T-cell (primary cell): ENCODE measurements around the gene UVRAG. TPM values are rescaled to one million over a fixed set of nuclear protein-coding genes. Genes with fewer than 3 reads are reported as not detected.
"Not testable (repeated sequence)": the region's sequence is repeated elsewhere in the genome, so short reads cannot be mapped to it uniquely, and the experiment has no call there.

Experiments
- ATAC-seq, 4 experiments: fragments of 200-7000 bp in 3 of 4; fragments of 150-1000 bp in 1 of 4; cut with Tn5 transposase; replicated peaks in 1 of 4; 1 replicate in 3 of 4; 2 replicates in 1 of 4; pipeline ENCODE4 v1.10.0; 2021; ENCODE audit warnings: moderate library complexity in 3 of 4, mild to moderate bottlenecking in 2 of 4, moderate number of reproducible peaks in 1 of 4
- CTCF ChIA-PET, 2 donors: fragments of 300-600 bp; sonication (Branson Sonifier 250); formaldehyde crosslinking; loops; one replicate each; lab custom pipeline; 2022; ENCODE audit warnings: antibody characterized with exemption in 2 of 2; lab: Charles Lee
- POLR2A ChIA-PET, 2 donors: fragments of 300-600 bp; sonication (Branson Sonifier 250); formaldehyde crosslinking; loops; one replicate each; lab custom pipeline; 2022; ENCODE audit warnings: antibody characterized with exemption in 2 of 2; lab: Charles Lee
- DNase-seq, 35 experiments: peaks; one replicate each; pipeline versions ENCODE4 v3.0.0 to v3.0.0-alpha.2; 2013 to 2023
- H3K27ac ChIP-seq: one replicate; pipeline ENCODE4 v1.5.1; 2013; ENCODE audit warnings: low read length
- H3K27me3 ChIP-seq, 2 experiments: replicated peaks in 1 of 2; 1 replicate in 1 of 2; 2 replicates in 1 of 2; pipeline versions ENCODE4 v1.6.1 to v1.7.0; 2013; ENCODE audit warnings: low read length in 1 of 2, mixed read lengths in 1 of 2; ENCODE audit not compliant: control insufficient read depth in 2 of 2, insufficient read depth in 2 of 2; ENCODE audit errors: extremely low read depth in 1 of 2
- H3K36me3 ChIP-seq, 2 donors: 1 replicate in 1 of 2; 2 replicates in 1 of 2; pipeline versions ENCODE4 v1.6.1 to v1.7.0; 2013; ENCODE audit warnings: low read length in 1 of 2; ENCODE audit not compliant: control insufficient read depth in 2 of 2, insufficient read depth in 1 of 2; ENCODE audit errors: extremely low read depth in 1 of 2
- H3K4me1 ChIP-seq, 2 experiments: 1 replicate in 1 of 2; 2 replicates in 1 of 2; pipeline versions ENCODE4 v1.6.1 to v1.7.0; 2013; ENCODE audit warnings: low read length in 2 of 2, mixed read lengths in 1 of 2; ENCODE audit not compliant: insufficient read depth in 2 of 2, control insufficient read depth in 1 of 2; ENCODE audit errors: extremely low read depth in 1 of 2
- H3K4me3 ChIP-seq, 2 donors: 1 replicate in 1 of 2; 2 replicates in 1 of 2; pipeline versions ENCODE4 v1.5.1 to v1.7.0; 2013; ENCODE audit warnings: mild to moderate bottlenecking in 2 of 2, low read length in 1 of 2, moderate library complexity in 1 of 2; ENCODE audit not compliant: control insufficient read depth in 1 of 2; ENCODE audit errors: extremely low read depth in 1 of 2
- H3K9me3 ChIP-seq: 2 replicates; pipeline ENCODE4 v1.7.0; 2013
- H3K27ac Mint-ChIP-seq, 2 donors: one replicate each; pipeline ENCODE4 v1.8.0; 2020 to 2021; ENCODE audit warnings: mild to moderate bottlenecking in 2 of 2, mixed read lengths in 2 of 2
- H3K27me3 Mint-ChIP-seq, 2 donors: one replicate each; pipeline ENCODE4 v1.8.0; 2021 to 2022; ENCODE audit warnings: mixed read lengths in 2 of 2
- H3K36me3 Mint-ChIP-seq: one replicate; pipeline ENCODE4 v1.8.0; 2021; ENCODE audit warnings: mixed read lengths
- H3K4me1 Mint-ChIP-seq, 3 donors: one replicate each; pipeline ENCODE4 v1.8.0; 2020 to 2022; ENCODE audit warnings: mixed read lengths in 3 of 3, mild to moderate bottlenecking in 1 of 3
- H3K4me3 Mint-ChIP-seq, 3 donors: one replicate each; pipeline ENCODE4 v1.8.0; 2020 to 2022; ENCODE audit warnings: mild to moderate bottlenecking in 3 of 3, mixed read lengths in 3 of 3, moderate library complexity in 3 of 3
- H3K9me3 Mint-ChIP-seq, 3 donors: one replicate each; pipeline ENCODE4 v1.8.0; 2020 to 2022; ENCODE audit warnings: mixed read lengths in 3 of 3
- WGBS: methylation state at CpG from one replicate; pipeline ENCODE4 v1.1.5; 2013; ENCODE audit warnings: missing lambda C conversion rate; ENCODE audit not compliant: insufficient coverage; 5-methylcytosine and 5-hydroxymethylcytosine counted together
- total RNA-seq, 35 experiments: library from RNA in 6 of 35; stranded (reverse) in 6 of 35; fragments of 120-200 nt in 1 of 35; gene quantifications; one replicate each; pipeline versions ENCODE4 v1.2.1 to v1.2.4 and lab custom pipeline; 2013 to 2026

The UVRAG gene
- total RNA-seq, 5 donors from 2014 or later (not counting 1 experiment from before 2014, with no cell fraction given), result 22.4 to 32.8 (median 27.6) TPM

DNA sequence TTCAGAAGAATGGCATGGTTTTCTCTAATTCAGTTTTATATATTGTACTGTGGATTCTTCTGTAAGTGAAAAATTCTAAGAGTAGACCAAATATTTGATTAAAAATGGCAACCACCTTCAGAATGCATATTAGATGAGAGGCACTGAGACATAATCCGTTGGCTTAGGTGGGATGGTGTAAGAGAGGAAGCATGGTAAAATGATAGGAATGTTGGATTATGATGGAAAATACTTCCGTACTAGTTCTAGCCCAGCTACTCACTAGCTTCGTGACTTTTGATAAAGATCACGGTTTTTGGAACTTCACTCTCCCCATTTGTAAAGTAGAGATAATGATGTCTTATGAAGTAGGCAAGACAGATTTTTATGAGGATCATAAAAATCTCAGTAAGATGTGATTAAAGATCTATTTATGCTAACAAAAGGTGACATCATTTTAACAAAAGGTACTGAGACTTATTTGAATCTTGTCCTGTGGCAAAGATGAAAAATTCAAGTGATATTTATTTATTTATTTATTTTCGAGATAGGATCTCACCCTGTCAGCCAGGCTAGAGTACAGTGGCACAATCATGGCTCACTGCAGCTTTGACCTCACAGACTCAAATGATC, 37.5 kb downstream of the UVRAG start:
- no CpG with 5 or more reads among the region's 5 CpGs for WGBS
- peaks cover 30% of the 10 kb centered on the region for H3K36me3 Mint-ChIP-seq
- ChIA-PET POLR2A (no interaction called here), CTCF (interaction anchor here in 1 of 2 donors (0.5 kb wide), 1 partner anchor 930 kb away, joined by 5 read pairs; no protein-coding TSS in a partner anchor)
- no peaks in the 10 kb centered on the region for H3K27me3 Mint-ChIP-seq
- Histone ChIP-seq H3K4me1 (no peaks in the 10 kb centered on the region), H3K4me3 (no peak overlapping the region), H3K27me3 (no peaks in the 10 kb centered on the region), H3K36me3 (peaks cover 4% of the 10 kb centered on the region in 2 donors), H3K27ac (no peak overlapping the region), H3K9me3 (no peaks in the 10 kb centered on the region)
- ATAC-seq (no peak), DNase-seq (no peak)
- no peak overlapping the region for H3K4me3 Mint-ChIP-seq
- H3K9me3 Mint-ChIP-seq, result no peaks in the 10 kb centered on the region
- H3K27ac Mint-ChIP-seq, result no peak overlapping the region
- peaks cover 33 to 40% (median 39%) of the 10 kb centered on the region in 3 donors for H3K4me1 Mint-ChIP-seq

DNA sequence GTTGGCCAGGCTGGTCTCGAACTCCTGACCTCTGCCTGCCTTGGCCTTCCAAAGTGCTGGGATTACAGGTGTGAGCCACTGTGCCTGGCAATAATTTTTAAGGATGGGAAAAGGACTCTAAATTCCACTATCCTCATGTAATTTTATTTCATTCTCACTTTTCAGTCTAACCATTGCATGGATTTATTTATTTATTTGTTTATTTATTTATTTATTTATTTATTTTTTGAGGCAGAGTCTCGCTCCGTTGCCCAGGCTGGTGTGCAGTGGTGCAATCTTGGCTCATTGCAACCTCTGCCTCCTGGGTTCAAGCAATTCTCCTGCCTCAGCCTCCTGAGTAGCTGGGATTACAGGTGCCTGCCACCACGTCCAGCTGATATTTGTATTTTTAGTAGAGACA, 38.6 kb downstream of the UVRAG start:
- H3K27ac Mint-ChIP-seq, H3K4me3 Mint-ChIP-seq, H3K27ac ChIP-seq, POLR2A ChIA-PET, H3K4me3 ChIP-seq, H3K4me1 ChIP-seq, H3K9me3 Mint-ChIP-seq, H3K9me3 ChIP-seq, DNase-seq, CTCF ChIA-PET, H3K36me3 ChIP-seq, H3K27me3 Mint-ChIP-seq, H3K27me3 ChIP-seq, ATAC-seq: not testable (repeated sequence)
- whole genome bisulfite sequencing, result no CpG with 5 or more reads among the region's 4 CpGs
- Mint-ChIP-seq H3K4me1 (peaks cover 34 to 40% (median 36%) of the 10 kb centered on the region in 3 donors), H3K36me3 (peaks cover 30% of the 10 kb centered on the region)

DNA sequence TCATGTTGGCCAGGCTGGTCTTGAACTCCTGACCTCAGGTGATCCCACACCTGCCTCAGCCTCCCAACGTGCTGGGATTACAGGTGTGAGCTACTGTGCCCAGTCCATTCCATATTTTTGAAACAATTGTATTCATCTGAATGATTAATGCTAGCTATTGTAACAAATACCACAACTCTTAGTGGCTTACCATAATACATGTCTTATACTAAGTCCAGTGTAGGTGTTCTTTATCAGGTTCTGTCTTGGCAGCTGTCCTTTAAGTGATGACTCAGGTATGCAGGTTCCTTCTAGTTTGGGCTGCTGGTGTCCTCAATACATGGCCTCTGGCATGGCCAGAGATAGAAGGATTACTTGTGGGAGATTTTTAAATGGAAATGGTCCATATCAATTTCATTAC, 39.0 kb downstream of the UVRAG start:
- no CpG with 5 or more reads among the region's 1 CpG for WGBS
- H3K4me1 ChIP-seq, result no peaks in the 10 kb centered on the region
- ChIA-PET CTCF (no interaction called here), POLR2A (interaction anchor here in 1 of 2 donors (0.6 kb wide), 1 partner anchor 465 kb away, joined by 3 read pairs; no protein-coding TSS in a partner anchor)
- H3K4me1 Mint-ChIP-seq, result peaks cover 32 to 38% (median 34%) of the 10 kb centered on the region in 3 donors
- H3K27ac Mint-ChIP-seq, result no peak overlapping the region
- no peaks in the 10 kb centered on the region for H3K27me3 ChIP-seq
- no peak overlapping the region for H3K4me3 Mint-ChIP-seq
- no peak for DNase-seq
- H3K27me3 Mint-ChIP-seq, result no peaks in the 10 kb centered on the region
- no peak overlapping the region for H3K27ac ChIP-seq
- peaks cover 30% of the 10 kb centered on the region for H3K36me3 Mint-ChIP-seq
- no peak for ATAC-seq
- H3K9me3 Mint-ChIP-seq, result no peaks in the 10 kb centered on the region
- H3K9me3 ChIP-seq, result no peaks in the 10 kb centered on the region
- peaks cover 4% of the 10 kb centered on the region in 2 donors for H3K36me3 ChIP-seq
- H3K4me3 ChIP-seq, result no peak overlapping the region

DNA sequence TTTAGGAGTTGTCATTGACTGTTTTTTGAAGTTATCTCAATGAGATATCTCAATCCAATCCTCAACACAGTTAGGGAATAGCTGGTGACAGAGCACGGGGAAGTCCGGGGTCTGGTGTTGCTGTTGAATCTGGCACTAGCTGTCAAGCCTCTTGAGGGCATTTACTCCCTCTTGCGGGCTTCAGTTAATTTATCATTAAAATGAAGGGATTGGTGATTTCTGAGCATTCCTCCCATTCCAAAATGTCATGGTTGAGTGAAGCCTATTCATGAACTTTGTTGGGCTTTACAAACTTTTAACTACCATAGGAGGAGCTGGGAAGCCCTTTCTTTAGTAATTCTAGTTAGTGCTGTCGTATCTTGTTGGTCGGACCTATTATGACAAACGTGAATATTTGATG, 40.2 kb downstream of the UVRAG start:
- H3K36me3 Mint-ChIP-seq, result peaks cover 30% of the 10 kb centered on the region
- no CpG with 5 or more reads among the region's 6 CpGs for WGBS
- DNase-seq (no peak), ATAC-seq (no peak)
- Histone ChIP-seq H3K27me3 (no peaks in the 10 kb centered on the region), H3K4me1 (no peaks in the 10 kb centered on the region), H3K4me3 (no peak overlapping the region), H3K9me3 (no peaks in the 10 kb centered on the region), H3K36me3 (peaks cover 4% of the 10 kb centered on the region in 2 donors), H3K27ac (no peak overlapping the region)
- no peaks in the 10 kb centered on the region for H3K9me3 Mint-ChIP-seq
- no peak overlapping the region for H3K27ac Mint-ChIP-seq
- ChIA-PET CTCF (no interaction called here), POLR2A (no interaction called here)
- H3K4me1 Mint-ChIP-seq, result peaks cover 22 to 31% (median 25%) of the 10 kb centered on the region in 3 donors
- no peak overlapping the region for H3K4me3 Mint-ChIP-seq
- H3K27me3 Mint-ChIP-seq, result no peaks in the 10 kb centered on the region

DNA sequence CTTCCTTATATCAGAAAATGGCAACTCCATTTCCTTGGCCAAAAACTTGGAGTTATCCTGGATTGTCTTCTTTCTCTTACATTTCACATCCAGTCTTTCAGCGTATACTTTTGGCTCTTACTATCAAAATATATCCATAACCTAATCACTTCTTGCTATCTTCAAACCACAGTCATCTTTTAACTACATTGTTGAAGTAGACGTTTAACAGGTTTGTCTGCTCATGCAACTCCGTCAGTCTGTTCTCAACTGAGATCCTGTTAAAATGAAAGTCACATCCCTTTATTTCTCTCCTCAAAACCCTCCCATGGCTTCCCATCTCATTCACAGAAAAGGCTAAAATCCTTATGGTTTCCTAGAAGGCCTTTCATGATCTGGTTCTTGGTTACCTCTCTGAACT, 41.9 kb downstream of the UVRAG start:
- no peaks in the 10 kb centered on the region for H3K27me3 Mint-ChIP-seq
- DNase-seq, result no peak
- H3K9me3 ChIP-seq, result no peaks in the 10 kb centered on the region
- ChIA-PET CTCF (no interaction called here), POLR2A (no interaction called here)
- H3K4me3 Mint-ChIP-seq, result no peak overlapping the region
- peaks cover 4% of the 10 kb centered on the region in 2 donors for H3K36me3 ChIP-seq
- H3K4me1 Mint-ChIP-seq, result peaks cover 9 to 18% (median 16%) of the 10 kb centered on the region in 3 donors
- no peak overlapping the region for H3K27ac ChIP-seq
- 97% methylated on average over 3 of the region's 3 CpGs for WGBS
- no peak overlapping the region for H3K4me3 ChIP-seq
- H3K27ac Mint-ChIP-seq, result no peak overlapping the region
- peaks cover 30% of the 10 kb centered on the region for H3K36me3 Mint-ChIP-seq
- no peaks in the 10 kb centered on the region for H3K4me1 ChIP-seq
- H3K9me3 Mint-ChIP-seq, result no peaks in the 10 kb centered on the region
- no peaks in the 10 kb centered on the region for H3K27me3 ChIP-seq
- no peak for ATAC-seq

DNA sequence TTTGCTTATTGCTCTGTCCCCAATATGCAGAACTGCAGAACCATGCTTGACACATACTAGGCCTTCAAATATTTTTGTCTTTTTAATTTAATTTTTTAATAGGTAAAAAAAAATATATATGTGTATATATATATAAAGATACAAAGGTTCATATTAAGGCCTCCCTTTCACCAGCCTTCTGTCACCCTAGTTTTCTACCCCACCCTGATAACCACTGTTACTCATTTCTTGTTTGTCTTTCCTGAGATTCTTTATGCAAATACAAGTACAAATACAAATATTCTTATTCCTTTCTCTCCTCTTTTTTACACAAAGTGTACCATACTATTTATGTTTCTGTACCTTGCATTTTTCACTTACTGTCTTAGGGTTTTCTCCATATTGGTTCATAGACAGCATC, 43.0 kb downstream of the UVRAG start:
- Histone ChIP-seq H3K4me1 (no peaks in the 10 kb centered on the region), H3K9me3 (no peaks in the 10 kb centered on the region), H3K27ac (no peak overlapping the region), H3K36me3 (peaks cover 0 to under 1% of the 10 kb centered on the region in 2 donors), H3K4me3 (no peak overlapping the region), H3K27me3 (no peaks in the 10 kb centered on the region)
- Mint-ChIP-seq H3K27ac (no peak overlapping the region), H3K9me3 (no peaks in the 10 kb centered on the region), H3K4me3 (no peak overlapping the region), H3K4me1 (peaks cover 16 to 18% (median 16%) of the 10 kb centered on the region in 3 donors), H3K27me3 (no peaks in the 10 kb centered on the region), H3K36me3 (peaks cover 33% of the 10 kb centered on the region)
- ATAC-seq (no peak), DNase-seq (no peak)
- ChIA-PET POLR2A (no interaction called here), CTCF (interaction anchor here in 1 of 2 donors (0.6 to 0.7 kb wide), 2 partner anchors 9 to 25 kb away, joined by 3 to 6 read pairs; no protein-coding TSS in a partner anchor)
